Measurements from ENCODE around the gene MGAT4A.

DNA sequence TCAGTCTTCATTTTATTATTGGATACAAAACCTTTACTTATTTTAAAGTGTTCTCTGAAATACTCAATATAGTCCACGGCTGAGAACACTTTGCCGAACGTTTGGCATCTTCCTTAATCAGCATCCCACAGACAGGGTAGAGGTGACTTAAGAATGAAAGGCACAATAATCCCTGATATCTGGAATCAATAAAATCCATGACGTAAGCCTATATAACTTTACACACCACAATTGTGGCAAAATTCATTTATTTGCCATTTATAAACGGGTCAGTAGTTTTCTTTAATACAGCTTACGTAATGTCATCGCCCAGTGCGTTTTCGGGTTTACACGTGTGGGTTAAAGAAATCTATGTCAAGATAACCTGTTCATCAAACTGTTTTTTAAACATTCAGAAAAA, 1.3 kb downstream of the MGAT4A start:
- no peak for TF ChIP-seq EP300 (IDR thresholded peaks at IDR 0.05)
- TF ChIP-seq, protein P1, sequence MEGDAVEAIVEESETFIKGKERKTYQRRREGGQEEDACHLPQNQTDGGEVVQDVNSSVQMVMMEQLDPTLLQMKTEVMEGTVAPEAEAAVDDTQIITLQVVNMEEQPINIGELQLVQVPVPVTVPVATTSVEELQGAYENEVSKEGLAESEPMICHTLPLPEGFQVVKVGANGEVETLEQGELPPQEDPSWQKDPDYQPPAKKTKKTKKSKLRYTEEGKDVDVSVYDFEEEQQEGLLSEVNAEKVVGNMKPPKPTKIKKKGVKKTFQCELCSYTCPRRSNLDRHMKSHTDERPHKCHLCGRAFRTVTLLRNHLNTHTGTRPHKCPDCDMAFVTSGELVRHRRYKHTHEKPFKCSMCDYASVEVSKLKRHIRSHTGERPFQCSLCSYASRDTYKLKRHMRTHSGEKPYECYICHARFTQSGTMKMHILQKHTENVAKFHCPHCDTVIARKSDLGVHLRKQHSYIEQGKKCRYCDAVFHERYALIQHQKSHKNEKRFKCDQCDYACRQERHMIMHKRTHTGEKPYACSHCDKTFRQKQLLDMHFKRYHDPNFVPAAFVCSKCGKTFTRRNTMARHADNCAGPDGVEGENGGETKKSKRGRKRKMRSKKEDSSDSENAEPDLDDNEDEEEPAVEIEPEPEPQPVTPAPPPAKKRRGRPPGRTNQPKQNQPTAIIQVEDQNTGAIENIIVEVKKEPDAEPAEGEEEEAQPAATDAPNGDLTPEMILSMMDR (IDR thresholded peaks at IDR 0.05) = no peak
- TF ChIP-seq POLR2A (IDR thresholded peaks at IDR 0.05) = no peak
